ENCODE results near the gene GALT. TPM values are rescaled to one million over a fixed set of nuclear protein-coding genes. Genes with fewer than 3 reads are reported as not detected.

GALT gene
- total and polyA plus RNA-seq, 2 experiments from 2014 or later: 31.5 to 35.1 TPM

GRCh38 chr9:34636791-34637355 is 9.6 kb upstream of the GALT start (continued):
- TF ChIP-seq STAT1 (IDR thresholded peaks at IDR 0.05; ENCODE audit: unreplicated experiment) (no peak), ETS1 (IDR thresholded peaks at IDR 0.05) (no peak), ZNF114 (CRISPR knock-in tag; IDR thresholded peaks at IDR 0.05) (no peak), REST (IDR thresholded peaks at IDR 0.05; ENCODE audit: unreplicated experiment) (no peak), ZNF331 (CRISPR knock-in tag; IDR thresholded peaks at IDR 0.05; ENCODE audit: low read depth) (no peak), CREB1 (CRISPR knock-in tag; IDR thresholded peaks at IDR 0.05; ENCODE audit: low read depth) (no peak), EZH2 (IDR thresholded peaks at IDR 0.05; ENCODE audit: low read depth, unreplicated experiment) (no peak)

GRCh38 chr9:34637356-34638137 is 8.9 kb upstream of the GALT start, which contains the start of gene SIGMAR1:
TSS of gene SIGMAR1 (minus strand) at chr9:34637787. CDS start at chr9:34637697, 90 bp downstream.
- Mint-ChIP-seq H3K36me3 (ENCODE audit: low read depth) (peaks cover 26% of the 10 kb centered on the region), H3K4me1 (peaks cover 25% of the 10 kb centered on the region), H3K9me3 (no peaks in the 10 kb centered on the region), H3K27ac (peak within 1 kb of the TSS; percentile 83), H3K4me3 (peak within 1 kb of the TSS; percentile 90), H3K27me3 (ENCODE audit: insufficient read depth, low read depth, poor library complexity) (peaks cover 22% of the 10 kb centered on the region)
- Histone ChIP-seq H3K27me3 (ENCODE audit: insufficient read depth) (peaks cover 19% of the 10 kb centered on the region), H3K4me2 (peak within 1 kb of the TSS; percentile 92), H3K27ac (ENCODE audit: low read depth) (no peak within 1 kb of the TSS), H3K79me2 (replicated peaks; ENCODE audit: insufficient read depth) (peaks cover 12% of the 10 kb centered on the region; the same call in 1 of the 2 replicates), H3K9me2 (ENCODE audit: insufficient read depth) (no peaks in the 10 kb centered on the region), H3K36me3 (ENCODE audit: insufficient read depth) (no peaks in the 10 kb centered on the region), H3K4me1 (ENCODE audit: insufficient read depth) (peaks cover 8% of the 10 kb centered on the region), H4K20me1 (replicated peaks; ENCODE audit: insufficient read depth) (peaks cover 3% of the 10 kb centered on the region), H3F3A (replicated peaks; ENCODE audit: low read depth) (peaks cover 8% of the 10 kb centered on the region; the same call in 1 of the 2 replicates), H2AFZ (peak within 1 kb of the TSS; percentile 87), H3K4me3 (peak within 1 kb of the TSS; percentile 84)
- DNase-seq (ENCODE audit: low spot score): peak; percentile 97
- TF ChIP-seq REST (IDR thresholded peaks at IDR 0.05; ENCODE audit: unreplicated experiment) (no peak), POLR2AphosphoS5 (IDR thresholded peaks at IDR 0.05; ENCODE audit: low read depth) (peak; percentile 89), ZNF331 (CRISPR knock-in tag; IDR thresholded peaks at IDR 0.05; ENCODE audit: low read depth) (no peak)
- peak; percentile 83 for ATAC-seq
